ENCODE results near the gene MBNL1.

GRCh38 chr3:152292366-152292765 lies 23.6 kb downstream of the MBNL1 start:
- TF ChIP-seq FOXA1 (IDR thresholded peaks at IDR 0.05) (no peak), CTBP1 (IDR thresholded peaks at IDR 0.05; ENCODE audit: borderline replicate concordance) (no peak), SUZ12 (IDR thresholded peaks at IDR 0.05) (no peak), PKNOX1 (IDR thresholded peaks at IDR 0.05) (no peak), SP1 (IDR thresholded peaks at IDR 0.05) (no peak), TARDBP (IDR thresholded peaks at IDR 0.05) (no peak)

Data from HEK293T (cell line).